ENCODE measurements around the gene TSPYL4. TPM values are rescaled to one million over a fixed set of nuclear protein-coding genes. Genes with fewer than 3 reads are reported as not detected.
A peak's percentile ranks its signal among the peaks of the same experiment; 100 is the strongest.

TSPYL4 gene
- total and polyA plus RNA-seq, 2 of the 8 experiments (the other 6 are each of a cell fraction or from before 2014, with no cell fraction given): 20.5 to 22.6 TPM

DNA sequence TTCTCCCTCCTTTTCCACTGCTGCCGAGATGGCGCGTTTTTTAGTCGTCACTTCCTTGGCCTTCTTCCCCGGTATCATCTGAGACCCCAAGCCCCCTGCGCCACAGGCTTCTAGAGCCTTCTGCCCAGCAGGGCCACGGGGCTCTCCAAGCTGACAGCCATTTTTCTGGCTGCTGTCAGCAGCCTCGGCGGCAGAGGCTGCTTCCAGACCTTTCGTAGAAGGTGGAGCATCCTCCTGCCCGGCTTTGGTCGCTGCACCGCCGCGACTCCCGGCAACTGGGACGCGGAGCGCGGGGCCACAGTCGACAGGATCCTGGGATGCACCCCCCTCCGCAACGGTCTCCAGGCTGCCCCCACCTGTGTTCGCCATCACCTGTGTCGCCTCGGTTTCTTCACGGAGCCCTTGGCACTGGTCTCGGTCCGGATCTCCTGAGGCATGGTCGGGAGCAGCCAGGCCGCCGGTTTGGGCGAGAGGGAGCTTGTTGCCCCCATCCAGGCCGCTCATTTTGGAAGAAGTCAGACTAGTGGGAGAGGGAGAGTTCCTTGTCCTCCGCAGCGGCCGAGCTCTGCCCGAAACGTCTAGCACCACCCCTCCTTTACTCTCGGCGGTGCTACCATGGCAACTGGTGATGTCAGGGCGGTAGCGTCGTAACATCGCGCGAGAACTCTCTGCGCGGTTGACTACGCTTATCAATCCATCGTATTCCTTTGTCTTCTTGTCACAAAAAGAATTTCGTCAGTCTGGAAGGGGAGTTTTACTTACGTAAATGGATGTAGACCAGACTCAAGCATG is at the start of gene TSPYL4 (continued):
- TF ChIP-seq JUN (IDR thresholded peaks at IDR 0.05; ENCODE audit: low read depth, low read length) (no peak), TAF1 (IDR thresholded peaks at IDR 0.05; ENCODE audit: low read depth, low read length) (peak; percentile 73), BCL11A (IDR thresholded peaks at IDR 0.05; ENCODE audit: low read depth in 2 of 2, low read length in 2 of 2) (no peak), SIN3A (conservative IDR thresholded peaks at IDR 0.05 in 1 of 2, IDR thresholded peaks at IDR 0.05 in 1 of 2; ENCODE audit: low read depth in 1 of 2, low read length in 2 of 2) (peak; percentile 65 to 84; a peak in 3 of 4 replicates), NANOG (IDR thresholded peaks at IDR 0.05; ENCODE audit: insufficient read depth, low read depth, low read length, poor library complexity, severe bottlenecking) (no peak), HDAC6 (IDR thresholded peaks at IDR 0.05; ENCODE audit: low read depth, low read length) (no peak), YY1 (IDR thresholded peaks at IDR 0.05; ENCODE audit: low read depth, low read length) (peak; percentile 73), POLR2A (IDR thresholded peaks at IDR 0.05; ENCODE audit: control extremely low read depth in 1 of 2, low read depth in 2 of 2, low read length in 2 of 2) (peak; percentile 59 to 77; a peak in 2 of 3 replicates), ATF2 (IDR thresholded peaks at IDR 0.05; ENCODE audit: low read length) (peak; percentile 71; the same call in 1 of the 2 replicates), CBX8 (IDR thresholded peaks at IDR 0.05; ENCODE audit: borderline replicate concordance, low read depth, low read length) (no peak), TAF7 (optimal IDR thresholded peaks at IDR 0.05; ENCODE audit: borderline replicate concordance, low read depth, low read length) (peak; percentile 18)
